Measurements from ENCODE around the gene PRKG1. TPM values are rescaled to one million over a fixed set of nuclear protein-coding genes. Genes with fewer than 3 reads are reported as not detected.

PRKG1 gene
- total and polyA plus RNA-seq, 2 donors from 2014 or later, result 3.6 to 14.8 TPM

DNA sequence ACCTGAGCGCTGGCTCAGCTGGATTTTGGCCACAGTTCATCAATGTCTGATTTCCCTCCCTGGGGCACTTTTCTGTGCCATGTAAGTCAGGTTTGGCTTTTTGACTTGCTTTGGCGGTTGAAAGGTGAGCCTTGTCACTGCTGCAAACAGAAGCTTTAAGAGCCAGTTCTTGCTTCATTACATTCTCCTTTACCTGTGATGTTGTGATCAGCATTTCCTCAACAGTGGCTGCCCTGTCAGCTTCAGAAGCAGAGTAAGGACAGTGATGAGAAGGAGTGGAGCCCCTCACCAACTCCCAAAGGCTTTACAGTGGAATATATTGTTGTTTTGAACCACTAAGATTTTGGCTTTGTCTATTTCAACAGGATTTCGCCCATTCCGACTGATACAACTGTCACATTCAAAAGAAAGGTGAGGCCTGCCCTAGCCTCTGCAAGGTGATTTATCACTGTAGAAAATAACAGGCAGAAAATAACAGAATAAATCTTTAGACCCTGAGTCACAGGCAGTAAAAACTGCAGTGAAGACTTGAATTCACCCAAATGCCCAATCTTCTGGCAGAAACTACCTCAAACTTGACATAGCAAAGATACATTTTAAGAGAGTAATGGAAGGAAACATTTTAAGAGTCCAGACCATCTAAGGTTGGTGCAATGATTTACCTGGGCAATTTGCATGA, 1226.5 kb downstream of the PRKG1 start:
- FAIRE-seq (no peak), DNase-seq (no peak)
- no peaks in the 10 kb centered on the region for H3K4me1 ChIP-seq (ENCODE audit: control insufficient read depth in 2 of 3, insufficient read depth in 2 of 3, low read depth in 1 of 3, low read length in 3 of 3)
- H3K4me3 ChIP-seq (ENCODE audit: low read length in 3 of 3), result no peak overlapping the region
- H3K27me3 ChIP-seq (ENCODE audit: control insufficient read depth, insufficient read depth, low read length), result no peaks in the 10 kb centered on the region
- no peak overlapping the region for H3K9ac ChIP-seq (ENCODE audit: low read length in 3 of 3)
- no peak overlapping the region for H3K27ac ChIP-seq (ENCODE audit: low read depth in 2 of 2, low read length in 2 of 2)
- no peaks in the 10 kb centered on the region for H3K9me3 ChIP-seq (ENCODE audit: control insufficient read depth in 2 of 3, insufficient read depth in 1 of 3, low read length in 3 of 3)
- TF ChIP-seq, protein P1, sequence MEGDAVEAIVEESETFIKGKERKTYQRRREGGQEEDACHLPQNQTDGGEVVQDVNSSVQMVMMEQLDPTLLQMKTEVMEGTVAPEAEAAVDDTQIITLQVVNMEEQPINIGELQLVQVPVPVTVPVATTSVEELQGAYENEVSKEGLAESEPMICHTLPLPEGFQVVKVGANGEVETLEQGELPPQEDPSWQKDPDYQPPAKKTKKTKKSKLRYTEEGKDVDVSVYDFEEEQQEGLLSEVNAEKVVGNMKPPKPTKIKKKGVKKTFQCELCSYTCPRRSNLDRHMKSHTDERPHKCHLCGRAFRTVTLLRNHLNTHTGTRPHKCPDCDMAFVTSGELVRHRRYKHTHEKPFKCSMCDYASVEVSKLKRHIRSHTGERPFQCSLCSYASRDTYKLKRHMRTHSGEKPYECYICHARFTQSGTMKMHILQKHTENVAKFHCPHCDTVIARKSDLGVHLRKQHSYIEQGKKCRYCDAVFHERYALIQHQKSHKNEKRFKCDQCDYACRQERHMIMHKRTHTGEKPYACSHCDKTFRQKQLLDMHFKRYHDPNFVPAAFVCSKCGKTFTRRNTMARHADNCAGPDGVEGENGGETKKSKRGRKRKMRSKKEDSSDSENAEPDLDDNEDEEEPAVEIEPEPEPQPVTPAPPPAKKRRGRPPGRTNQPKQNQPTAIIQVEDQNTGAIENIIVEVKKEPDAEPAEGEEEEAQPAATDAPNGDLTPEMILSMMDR (IDR thresholded peaks at IDR 0.05; ENCODE audit: borderline replicate concordance, extremely low read depth, insufficient read depth), result no peak
- no peaks in the 10 kb centered on the region for H3K36me3 ChIP-seq (ENCODE audit: control insufficient read depth in 2 of 3, insufficient read depth in 3 of 3, low read length in 3 of 3)
- intact Hi-C loops (cut with DNase I), result loop anchor here (10.0 kb wide), 1 partner anchor 184 kb away; no protein-coding TSS in a partner anchor

DNA sequence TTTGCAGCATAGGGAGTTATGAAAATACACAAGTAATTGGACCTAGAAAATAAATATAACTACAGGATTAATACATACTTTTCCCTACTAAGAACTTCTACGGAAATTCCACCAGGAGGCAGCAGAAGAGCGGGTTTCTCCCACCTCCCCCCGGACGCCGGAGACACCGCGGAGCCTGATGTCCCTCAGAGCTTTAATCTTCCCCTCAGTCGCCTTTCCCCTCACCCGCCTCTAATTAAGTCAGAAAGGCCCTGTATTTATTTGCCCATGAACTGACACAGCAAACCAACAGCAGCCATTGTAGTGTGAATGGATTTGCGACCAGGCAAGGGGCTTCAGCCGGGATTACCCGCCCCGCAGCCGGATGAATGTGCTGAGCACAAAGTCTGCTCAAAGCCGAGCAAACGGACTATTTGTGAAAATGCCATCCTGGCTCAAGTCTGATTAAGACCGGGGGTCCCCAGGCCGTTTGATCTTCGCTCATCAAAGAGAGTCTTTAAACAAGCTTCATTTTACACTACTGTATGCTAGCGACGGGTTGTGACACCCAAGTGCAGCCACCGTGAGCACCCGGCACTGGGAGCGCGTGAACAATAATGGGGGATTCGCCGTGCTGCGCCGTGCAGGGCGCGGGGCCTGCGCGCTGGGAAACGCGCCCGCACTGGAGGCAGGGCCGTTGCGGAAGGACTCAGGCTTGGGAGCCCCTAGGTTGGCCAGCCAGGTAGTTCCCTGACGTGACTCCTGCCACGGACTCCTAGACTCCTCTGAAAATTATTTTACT, 1234.2 kb downstream of the PRKG1 start:
- no peaks in the 10 kb centered on the region for H3K36me3 ChIP-seq (ENCODE audit: control insufficient read depth in 2 of 3, insufficient read depth in 3 of 3, low read length in 3 of 3)

DNA sequence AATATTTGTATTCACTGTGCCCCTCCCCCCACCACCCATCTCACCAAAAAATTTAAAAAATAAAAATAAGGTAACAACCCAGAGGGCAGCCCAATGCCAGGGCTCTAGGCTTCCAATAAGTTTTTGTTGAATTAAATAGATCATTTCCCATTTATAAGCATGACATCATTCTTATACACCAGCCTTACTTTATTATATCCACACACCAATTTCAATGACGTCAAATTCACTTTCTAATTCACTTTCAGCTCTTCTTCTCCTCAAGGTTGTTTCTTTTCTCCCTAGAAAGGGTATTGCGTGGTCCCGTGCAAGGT, 1238.6 kb downstream of the PRKG1 start:
- TF ChIP-seq, protein P1 (IDR thresholded peaks at IDR 0.05; ENCODE audit: borderline replicate concordance, extremely low read depth, insufficient read depth), result no peak
- no peaks in the 10 kb centered on the region for H3K9me3 ChIP-seq (ENCODE audit: control insufficient read depth in 2 of 3, insufficient read depth in 1 of 3, low read length in 3 of 3)
- intact Hi-C loops (cut with DNase I), result no loop called here
- DNase-seq, result no peak
- no peak for FAIRE-seq
- peaks cover 5% of the 10 kb centered on the region for H3K27me3 ChIP-seq (ENCODE audit: control insufficient read depth, insufficient read depth, low read length)
- no peak overlapping the region for H3K9ac ChIP-seq (ENCODE audit: low read length in 3 of 3)
- H3K36me3 ChIP-seq (ENCODE audit: control insufficient read depth in 2 of 3, insufficient read depth in 3 of 3, low read length in 3 of 3), result no peaks in the 10 kb centered on the region
- no peak overlapping the region for H3K27ac ChIP-seq (ENCODE audit: low read depth in 2 of 2, low read length in 2 of 2)
- peaks cover 0 to 12% (median 6%) of the 10 kb centered on the region in 3 donors for H3K4me1 ChIP-seq (ENCODE audit: control insufficient read depth in 2 of 3, insufficient read depth in 2 of 3, low read depth in 1 of 3, low read length in 3 of 3)
- peak overlapping the region in 2 of 3 donors; percentile 40 to 52 for H3K4me3 ChIP-seq (ENCODE audit: low read length in 3 of 3)

More for the DNA sequence above, 1234.2 kb downstream of the PRKG1 start:
- peaks cover 3% of the 10 kb centered on the region for H3K27me3 ChIP-seq (ENCODE audit: control insufficient read depth, insufficient read depth, low read length)
- no peaks in the 10 kb centered on the region for H3K9me3 ChIP-seq (ENCODE audit: control insufficient read depth in 2 of 3, insufficient read depth in 1 of 3, low read length in 3 of 3)
- peaks cover 0 to 8% (median 3%) of the 10 kb centered on the region in 3 donors for H3K4me1 ChIP-seq (ENCODE audit: control insufficient read depth in 2 of 3, insufficient read depth in 2 of 3, low read depth in 1 of 3, low read length in 3 of 3)
- TF ChIP-seq, protein P1 (IDR thresholded peaks at IDR 0.05; ENCODE audit: borderline replicate concordance, extremely low read depth, insufficient read depth), result peak; percentile 54
- peak overlapping the region; percentile 58 to 65 (median 61) for H3K4me3 ChIP-seq (ENCODE audit: low read length in 3 of 3)
- no peak overlapping the region for H3K27ac ChIP-seq (ENCODE audit: low read depth in 2 of 2, low read length in 2 of 2)
- H3K9ac ChIP-seq (ENCODE audit: low read length in 3 of 3), result peak overlapping the region in 1 of 3 donors; percentile 17
- DNase-seq, result peak in 4 of 5 donors; percentile 76 to 90 (median 82)
- FAIRE-seq, result no peak
- intact Hi-C loops (cut with DNase I), result loop anchor here (10.0 kb wide), 1 partner anchor 176 kb away; no protein-coding TSS in a partner anchor
